Stimulated activated CD4-positive, alpha-beta T cell treated with anti-CD3 and anti-CD28 coated beads, Interleukin-1b, Interleukin-23, amount 100 ng/mL, for 24 hours (primary cell): Measurements from ENCODE around the gene EXOC3L2.

Source experiments
- DNase-seq, 4 experiments: peaks; one replicate each; pipeline ENCODE4 v3.0.0-alpha.2; 2020; ENCODE audit warnings: low read depth in 4 of 4, low spot score in 1 of 4

Gene EXOC3L2

DNA sequence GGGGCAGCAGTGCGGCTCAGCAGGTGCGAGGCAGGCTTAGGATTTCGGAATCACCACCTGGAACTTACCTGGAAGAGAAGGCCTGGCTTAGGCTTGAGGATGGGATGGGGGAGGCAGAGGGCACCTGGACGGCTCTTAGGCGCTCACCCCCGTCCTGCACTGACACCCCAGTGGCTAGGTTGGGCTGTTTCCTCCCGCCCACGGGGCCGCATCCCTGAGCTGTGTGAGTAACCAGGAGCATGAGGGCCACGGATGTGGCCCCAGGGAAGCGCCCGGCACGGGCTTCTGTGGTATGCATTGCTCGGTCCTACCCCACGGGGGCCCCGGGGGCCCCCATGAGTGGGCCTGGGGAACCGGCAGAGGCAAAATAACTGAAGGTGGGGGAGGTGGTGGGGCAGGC is 82.1 kb downstream of the EXOC3L2 start:
- no peak for DNase-seq

DNA sequence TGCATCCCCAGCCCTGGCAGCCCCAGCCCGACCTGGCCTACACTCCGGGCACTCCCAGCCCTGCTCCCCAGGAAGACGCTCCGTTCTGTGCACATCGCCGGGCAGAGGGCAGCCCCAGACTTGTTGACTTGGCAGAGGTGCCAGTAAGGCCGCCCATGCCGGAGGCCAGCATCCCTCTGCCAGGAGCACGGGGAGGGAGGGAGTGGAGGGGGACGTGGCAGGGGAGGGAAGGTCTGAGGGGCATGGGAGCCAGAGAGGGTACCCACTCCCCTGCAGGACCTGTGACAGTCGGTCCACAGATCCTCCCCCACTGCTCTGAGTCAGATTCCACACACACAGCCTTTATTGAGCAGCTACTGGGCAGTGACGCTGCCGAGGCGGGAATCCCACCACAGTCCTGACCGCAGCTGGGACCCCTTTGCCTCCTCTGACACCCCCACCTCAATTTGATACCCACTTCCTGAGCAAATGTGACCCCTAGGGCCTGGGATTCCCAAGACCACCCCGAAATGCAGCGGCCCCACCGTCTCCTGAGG is 82.5 kb downstream of the EXOC3L2 start:
- no peak for DNase-seq
